GM18909 (cell line): Measurements from ENCODE around the gene LCE3B.
"Not testable (repeated sequence)": the region's sequence is repeated elsewhere in the genome, so short reads cannot be mapped to it uniquely, and the experiment has no call there.

ENCODE experiments used
- ATAC-seq: cut with Tn5 transposase; IDR thresholded peaks from one replicate; pipeline ENCODE4 v1.9.1; 2021; ENCODE audit warnings: mild to moderate bottlenecking; ENCODE audit not compliant: unreplicated experiment, poor library complexity

Gene LCE3B, protein sequence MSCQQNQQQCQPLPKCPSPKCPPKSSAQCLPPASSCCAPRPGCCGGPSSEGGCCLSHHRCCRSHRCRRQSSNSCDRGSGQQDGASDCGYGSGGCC

DNA sequence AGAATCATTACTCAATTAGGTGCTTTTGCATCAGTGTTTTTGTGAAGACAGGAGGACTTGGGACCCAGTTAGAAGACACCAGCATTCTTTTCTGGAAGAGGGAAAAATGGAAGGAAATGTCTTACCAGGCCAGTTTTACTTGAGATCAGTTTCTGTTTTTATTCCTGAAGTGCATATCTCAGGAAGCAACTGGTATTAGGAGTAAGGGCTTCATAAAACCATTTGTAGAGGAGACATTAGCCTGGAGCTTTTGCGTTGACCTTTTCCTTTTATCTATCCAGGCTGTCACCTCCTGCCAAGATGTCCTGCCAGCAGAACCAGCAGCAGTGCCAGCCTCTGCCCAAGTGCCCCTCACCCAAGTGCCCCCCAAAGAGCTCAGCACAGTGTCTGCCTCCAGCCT lies at the start of gene LCE3B:
TSS of gene LCE3B (plus strand) at position 301 of the 400 bp plus-strand sequence. CDS start at position 301, 0 bp downstream.
- ATAC-seq = no peak

GRCh38 chr1:152565115-152565514 lies 48.5 kb upstream of the LCE3B start:
- no peak for ATAC-seq

GRCh38 chr1:152565535-152566215 lies 47.9 kb upstream of the LCE3B start:
- no peak for ATAC-seq

- ATAC-seq = no peak
Measured at GRCh38 chr1:152566681-152567080, 46.9 kb upstream of the LCE3B start, which contains the start of gene LCE3E. Gene LCE3E, minus strand, starts transcription at chr1:152566780. Its CDS starts 572 bp downstream, at chr1:152566208.

DNA sequence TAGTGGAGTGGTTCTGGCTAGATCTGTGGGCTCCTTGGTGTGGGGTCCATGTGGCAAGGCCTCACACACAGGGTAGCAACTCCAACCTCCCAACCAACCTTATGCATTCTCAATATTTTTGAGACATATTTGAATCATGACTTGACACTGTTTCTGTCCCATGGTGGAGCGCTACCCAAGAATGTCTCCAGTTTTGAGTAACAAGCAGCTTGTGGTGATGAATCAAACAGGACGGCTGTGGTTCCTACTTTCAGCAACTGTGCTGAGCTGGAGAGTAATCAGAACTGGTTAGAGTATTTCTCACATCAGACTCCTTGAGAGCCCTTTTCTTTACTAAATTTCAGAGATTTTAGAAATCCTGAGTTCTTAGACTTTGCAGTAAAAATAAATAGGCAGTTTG lies 36.4 kb upstream of the LCE3B start:
- ATAC-seq = no peak

GRCh38 chr1:152579526-152579925 lies 34.1 kb upstream of the LCE3B start:
- not testable (repeated sequence) for ATAC-seq

DNA sequence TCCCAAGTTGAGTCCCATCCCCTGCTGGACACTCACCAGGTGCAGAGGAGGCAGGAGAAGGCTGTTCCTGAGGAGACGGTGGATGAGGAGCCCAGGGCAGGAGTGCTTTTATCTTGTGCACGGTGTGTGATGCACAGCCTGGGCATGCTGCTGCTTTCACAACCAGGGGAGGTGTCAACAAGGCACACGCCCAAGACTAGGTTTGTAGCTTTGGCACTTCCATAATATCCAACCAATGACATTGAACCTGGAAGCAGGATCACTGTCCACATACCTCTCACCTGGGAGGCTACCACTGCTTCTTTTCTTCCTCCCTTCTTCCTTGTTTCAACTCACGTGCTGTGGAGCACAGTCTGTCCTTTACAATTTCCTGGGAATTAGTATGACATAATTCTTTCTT lies 33.2 kb upstream of the LCE3B start, which contains the start of gene LCE3D:
TSS of gene LCE3D (minus strand) at position 84 of the 400 bp plus-strand sequence. CDS start 580 bp downstream, outside the sequence.
- no peak for ATAC-seq

- ATAC-seq = no peak
Measured at GRCh38 chr1:152582647-152583046, 31.0 kb upstream of the LCE3B start.

DNA sequence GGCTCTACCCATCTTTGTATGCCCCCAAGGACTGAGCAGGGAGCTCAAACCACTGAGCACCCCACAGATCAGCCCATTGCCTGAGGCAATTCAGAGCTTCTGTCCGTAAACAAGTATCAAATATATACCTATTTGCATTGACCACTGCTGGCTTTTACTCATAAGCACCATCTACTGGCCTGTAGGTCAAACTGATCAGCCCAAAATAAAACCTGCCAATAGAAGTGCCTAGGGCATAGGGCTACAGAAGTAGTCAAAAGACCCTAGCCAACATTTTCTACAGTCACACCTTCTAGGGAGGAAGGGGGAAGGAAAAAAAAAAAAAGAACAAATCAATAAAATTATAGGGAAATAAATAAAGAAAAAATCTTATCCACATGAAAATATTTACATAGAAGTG lies 28.0 kb upstream of the LCE3B start:
- no peak for ATAC-seq

DNA sequence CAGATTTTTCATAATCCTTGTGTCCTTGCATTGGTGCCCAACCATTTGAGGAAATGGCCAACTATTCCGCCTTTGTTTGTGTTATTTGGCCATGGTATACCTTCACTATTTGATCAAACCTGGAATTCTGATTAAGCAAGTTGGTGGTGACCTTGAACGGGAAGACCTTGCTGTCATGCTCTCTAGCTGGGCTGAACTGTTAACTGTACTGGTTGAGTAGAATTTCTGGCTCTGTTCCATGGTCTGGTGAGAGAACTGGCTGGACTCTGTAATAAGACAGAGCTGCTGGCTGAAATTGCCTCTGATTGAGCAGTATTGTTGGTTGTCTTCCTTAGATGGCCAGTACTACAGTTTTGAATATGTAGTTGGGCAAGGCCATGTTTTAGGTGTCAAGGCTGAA lies 16.6 kb upstream of the LCE3B start:
- no peak for ATAC-seq

GRCh38 chr1:152599934-152600333 lies 13.7 kb upstream of the LCE3B start, which contains the start of gene LCE3C:
Gene LCE3C, plus strand, starts transcription at chr1:152600234. Its CDS starts 498 bp downstream, at chr1:152600732.
- no peak for ATAC-seq

DNA sequence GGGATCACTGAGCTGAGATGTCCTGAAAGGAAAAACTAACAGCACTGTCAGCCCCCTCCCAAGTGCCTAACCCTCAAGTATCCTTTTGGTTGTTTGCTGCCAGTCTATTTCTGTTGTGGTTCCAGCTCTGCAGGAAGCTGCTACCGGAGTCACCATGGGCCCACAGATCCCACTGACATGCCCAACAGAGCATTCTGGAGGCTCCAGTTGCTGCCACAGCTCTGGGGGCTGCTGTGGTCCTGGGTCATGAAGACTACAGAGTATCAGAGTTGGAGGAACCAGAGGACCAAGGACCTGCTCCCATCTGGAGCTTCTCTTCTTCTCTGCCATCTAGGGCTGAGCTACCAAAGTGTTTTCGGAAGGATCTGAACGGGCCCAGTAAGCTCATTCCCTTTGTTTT lies 8.4 kb downstream of the LCE3B start:
- no peak for ATAC-seq

DNA sequence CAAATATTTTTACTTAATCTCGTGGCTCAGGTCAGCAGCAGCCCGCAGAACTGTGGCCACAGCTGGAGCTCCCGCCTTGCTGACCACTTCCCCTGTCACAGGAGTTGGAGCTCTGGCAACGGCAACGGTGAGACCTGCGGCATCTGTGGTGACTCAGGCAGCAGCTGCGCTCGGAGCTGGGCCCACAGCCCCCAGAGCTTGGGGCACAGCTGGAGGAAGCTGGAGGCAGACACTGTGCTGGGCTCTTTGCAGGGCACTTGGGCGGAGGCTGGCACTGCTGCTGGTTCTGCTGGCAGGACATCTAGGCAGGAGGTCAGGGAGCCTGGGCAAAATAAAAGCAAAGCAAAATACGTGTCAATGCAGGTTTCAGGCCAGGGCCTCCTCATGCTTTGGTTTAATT lies 9.2 kb downstream of the LCE3B start, which contains the start of gene LCE3A:
TSS of gene LCE3A (minus strand) at position 301 of the 400 bp plus-strand sequence. CDS start at position 301, 0 bp downstream.
- no peak for ATAC-seq

DNA sequence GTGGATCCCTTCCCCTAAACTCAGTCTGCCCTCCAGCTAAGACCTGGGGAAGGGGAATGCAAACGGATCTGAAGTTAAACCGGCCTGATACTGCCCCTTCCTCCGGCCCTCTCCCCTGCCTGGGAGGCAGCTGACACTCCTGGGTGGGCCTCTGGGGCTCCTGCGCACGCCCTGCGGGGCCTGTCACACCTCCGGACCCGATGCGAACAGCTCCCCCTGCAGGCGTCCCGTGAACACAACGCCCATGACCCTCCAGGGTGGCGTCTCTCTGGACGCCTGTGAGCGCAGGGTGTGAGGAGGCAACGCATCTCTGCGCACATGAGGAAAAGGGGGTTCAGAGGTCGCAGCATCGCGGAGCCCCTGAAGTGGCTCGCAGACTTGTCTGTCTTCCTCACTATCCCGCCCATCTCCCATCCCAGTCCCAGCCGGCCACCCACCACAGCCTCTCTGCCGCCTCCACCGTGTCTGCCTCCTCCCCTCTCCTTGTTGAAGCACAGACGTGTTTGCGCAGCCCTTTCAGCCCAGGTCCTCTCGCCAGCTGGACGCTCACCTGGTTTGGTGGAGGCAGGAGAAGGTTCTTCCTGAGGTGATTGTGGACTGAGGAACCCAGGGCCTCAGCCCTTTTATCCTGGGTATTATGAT lies 9.7 kb downstream of the LCE3B start:
- no peak for ATAC-seq

- ATAC-seq = no peak
Measured at GRCh38 chr1:152626744-152627143, 13.1 kb downstream of the LCE3B start.

DNA sequence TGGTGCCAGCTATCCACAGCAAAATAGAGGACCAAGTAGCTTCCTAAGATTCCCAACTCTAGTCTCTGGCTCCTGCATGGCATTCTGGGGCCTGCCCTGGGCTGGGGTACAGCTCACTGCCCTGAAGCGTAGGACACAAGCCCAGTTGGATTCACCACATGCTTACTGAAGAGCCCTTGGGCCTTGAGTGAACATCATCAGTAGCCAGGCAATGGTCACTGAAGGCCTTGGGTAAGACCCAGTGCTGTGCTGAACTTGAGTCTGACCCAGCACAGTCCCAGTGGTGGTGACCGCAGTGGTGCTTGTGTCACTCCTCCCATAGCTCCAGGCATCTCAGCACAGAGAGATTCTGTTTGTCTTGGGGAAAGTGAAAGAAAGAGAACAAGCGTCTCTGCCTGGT lies 17.0 kb downstream of the LCE3B start:
- no peak for ATAC-seq

GRCh38 chr1:152640351-152640750 lies 26.7 kb downstream of the LCE3B start:
- ATAC-seq = no peak

DNA sequence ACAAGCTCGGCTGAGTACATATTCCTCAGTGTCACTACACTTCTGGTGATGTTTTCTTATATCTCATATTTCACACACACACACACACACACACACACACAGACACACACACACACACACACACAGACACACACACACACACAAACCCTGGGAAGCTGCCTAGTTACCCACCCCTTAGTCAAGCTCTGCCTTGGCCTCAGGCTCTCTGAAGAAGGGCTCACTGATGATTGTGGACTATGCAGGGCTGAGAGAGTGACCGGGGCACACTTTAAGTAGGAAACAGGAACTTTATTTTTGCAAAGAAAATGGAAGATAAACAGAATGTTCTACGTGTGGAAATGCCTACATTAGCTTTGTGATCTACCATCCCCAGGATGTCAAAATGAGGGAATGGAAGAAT lies 30.3 kb downstream of the LCE3B start:
- no peak for ATAC-seq

DNA sequence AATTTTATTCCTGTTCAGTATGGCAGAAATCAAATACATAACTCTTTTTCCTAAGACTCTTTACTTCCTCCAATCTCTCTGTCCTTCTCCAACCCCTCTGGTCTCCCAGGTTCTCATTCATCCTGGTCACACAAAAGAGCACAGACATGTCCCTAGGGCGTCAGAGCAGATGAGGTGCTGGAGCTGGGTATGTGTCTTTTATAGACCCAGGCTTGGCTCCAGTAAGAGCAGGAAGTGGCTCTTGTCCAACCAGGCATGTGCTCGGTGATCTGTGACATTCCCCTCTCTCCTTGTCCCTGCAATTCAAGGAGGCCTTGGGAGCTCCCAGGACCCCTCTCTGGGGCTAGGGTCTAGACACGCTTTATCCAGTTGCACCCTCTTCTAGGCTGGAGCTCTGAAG lies 31.5 kb downstream of the LCE3B start:
- no peak for ATAC-seq

GRCh38 chr1:152646656-152647055 lies 33.0 kb downstream of the LCE3B start:
- no peak for ATAC-seq

- ATAC-seq = no peak
Measured at GRCh38 chr1:152654110-152654509, 40.5 kb downstream of the LCE3B start.
